MCF 10A (cell line): Measurements from ENCODE around the gene CDH24. TPM values are rescaled to one million over a fixed set of nuclear protein-coding genes. Genes with fewer than 3 reads are reported as not detected.

ENCODE experiments used
- BruUV-seq: library from RNA; stranded (reverse); fragments of 400-500 nt; replicated peaks from 2 replicates; lab custom pipeline; 2021; lab: Mats Ljungman, UMichigan
- CTCF ChIA-PET: fragments of 300-600 bp; sonication (Branson Sonifier 250); formaldehyde crosslinking; extraction: SDS; loops from one replicate; lab custom pipeline; 2021; ENCODE audit warnings: antibody characterized with exemption, inconsistent platforms; lab: Yijun Ruan, JAX
- POLR2A ChIA-PET: fragments of 300-600, 350-650 bp; sonication (Branson Sonifier 250); formaldehyde crosslinking; extraction: SDS; loops from one replicate; lab custom pipeline; 2020; ENCODE audit warnings: antibody characterized with exemption, inconsistent platforms; lab: Yijun Ruan, JAX
- DNase-seq: peaks from one replicate; pipeline ENCODE4 v3.0.0-alpha.2; 2018; ENCODE audit not compliant: unreplicated experiment
- H3K27ac Mint-ChIP-seq: one replicate; pipeline ENCODE4 v1.8.0; 2022; ENCODE audit warnings: mild to moderate bottlenecking, low read depth, mixed read lengths; ENCODE audit not compliant: unreplicated experiment
- H3K27me3 Mint-ChIP-seq: one replicate; pipeline ENCODE4 v1.8.0; 2022; ENCODE audit warnings: mixed read lengths; ENCODE audit not compliant: insufficient read depth, unreplicated experiment
- H3K36me3 Mint-ChIP-seq: one replicate; pipeline ENCODE4 v1.8.0; 2022; ENCODE audit warnings: mild to moderate bottlenecking, moderate library complexity, mixed read lengths; ENCODE audit not compliant: insufficient read depth, unreplicated experiment
- H3K4me1 Mint-ChIP-seq: one replicate; pipeline ENCODE4 v1.8.0; 2022; ENCODE audit warnings: mixed read lengths; ENCODE audit not compliant: insufficient read depth, unreplicated experiment
- H3K4me3 Mint-ChIP-seq: one replicate; pipeline ENCODE4 v1.8.0; 2022; ENCODE audit warnings: mild to moderate bottlenecking, moderate library complexity, mixed read lengths; ENCODE audit not compliant: unreplicated experiment
- H3K9me3 Mint-ChIP-seq: one replicate; pipeline ENCODE4 v1.8.0; 2022; ENCODE audit warnings: mixed read lengths; ENCODE audit not compliant: unreplicated experiment
- CTCF ChIP-seq: fragments of 200-600 bp; IDR thresholded peaks from one replicate; pipeline ENCODE4 v1.8.0; 2022; ENCODE audit warnings: antibody characterized with exemption, mild to moderate bottlenecking; ENCODE audit not compliant: unreplicated experiment
- intact Hi-C: fragments of 100-400 bp; cut with micrococcal nuclease; formaldehyde crosslinking; loops from 2 replicates; pipeline ENCODE4 v1.14.1; 2022
- total RNA-seq: library from RNA; stranded (reverse); gene quantifications from 2 replicates; pipeline ENCODE4 v1.2.3, GENCODE V29; 2022

Gene CDH24
- total RNA-seq, 1 experiment from 2014 or later = 4.9 TPM

GRCh38 chr14:23056145-23056955, 970 bp downstream of the CDH24 start:
- POLR2A ChIA-PET = interaction anchor here (0.9 to 3.5 kb wide), 5 partner anchors 12 to 77 kb away, joined by 3 to 15 read pairs (median 5); no protein-coding TSS in a partner anchor
- H3K27me3 Mint-ChIP-seq = no peaks in the 10 kb centered on the region
- BruUV-seq = no TSS peak
- peak overlapping the region; percentile 83 for H3K4me3 Mint-ChIP-seq
- H3K27ac Mint-ChIP-seq = peak overlapping the region; percentile 63
- CTCF ChIA-PET = interaction anchor here (0.6 to 16.3 kb wide), 20 partner anchors 9 to 616 kb away, joined by 3 to 620 read pairs (median 6); partner anchors contain the start of gene AJUBA
- intact Hi-C loops = loop anchor here (1.0 to 5.0 kb wide), 2 partner anchors 53 to 234 kb away; no protein-coding TSS in a partner anchor
- H3K36me3 Mint-ChIP-seq = peaks cover 44% of the 10 kb centered on the region
- peaks cover 29% of the 10 kb centered on the region for H3K4me1 Mint-ChIP-seq
- no peaks in the 10 kb centered on the region for H3K9me3 Mint-ChIP-seq
- peak; percentile 74 for DNase-seq
- TF ChIP-seq CTCF = peak; percentile 60

- Mint-ChIP-seq H3K27me3 (no peaks in the 10 kb centered on the region), H3K4me3 (peak overlapping the region; percentile 83), H3K36me3 (peaks cover 37% of the 10 kb centered on the region), H3K9me3 (no peaks in the 10 kb centered on the region), H3K4me1 (peaks cover 29% of the 10 kb centered on the region), H3K27ac (no peak overlapping the region)
- DNase-seq = peak; percentile 46
- no peak for TF ChIP-seq CTCF
- ChIA-PET CTCF (interaction anchor here (0.5 to 16.3 kb wide), 15 partner anchors 9 to 615 kb away, joined by 3 to 620 read pairs (median 5); partner anchors contain the start of gene AJUBA), POLR2A (interaction anchor here (1.4 to 3.5 kb wide), 4 partner anchors 13 to 76 kb away, joined by 4 to 15 read pairs (median 8); no protein-coding TSS in a partner anchor)
- no TSS peak for BruUV-seq
- intact Hi-C loops = loop anchor here (1.0 to 5.0 kb wide), 2 partner anchors 54 to 233 kb away; no protein-coding TSS in a partner anchor
These were observed 1.6 kb downstream of the CDH24 start for GRCh38 chr14:23055621-23056144.

GRCh38 chr14:23055147-23055550, 2.2 kb downstream of the CDH24 start:
- Mint-ChIP-seq H3K4me1 (peaks cover 29% of the 10 kb centered on the region), H3K27ac (no peak overlapping the region), H3K4me3 (no peak overlapping the region), H3K36me3 (peaks cover 32% of the 10 kb centered on the region), H3K27me3 (no peaks in the 10 kb centered on the region), H3K9me3 (no peaks in the 10 kb centered on the region)
- CTCF ChIA-PET = interaction anchor here (0.5 to 16.3 kb wide), 14 partner anchors 9 to 614 kb away, joined by 3 to 620 read pairs (median 4); partner anchors contain the start of gene AJUBA
- POLR2A ChIA-PET = interaction anchor here (1.4 to 2.1 kb wide), 2 partner anchors 14 to 75 kb away, joined by 4 to 5 read pairs; no protein-coding TSS in a partner anchor
- intact Hi-C loops = loop anchor here (5.0 kb wide), 1 partner anchor 233 kb away; no protein-coding TSS in a partner anchor
- BruUV-seq = no TSS peak
- no peak for TF ChIP-seq CTCF
- no peak for DNase-seq
